GM12801 (cell line): ENCODE measurements around the gene C6orf15.

ENCODE experiments used
- TF ChIP-seq, protein P1 (sequence below): IDR thresholded peaks from one replicate; pipeline ENCODE4 v1.5.1; 2011; ENCODE audit warnings: control low read depth; ENCODE audit not compliant: insufficient read length; ENCODE audit errors: extremely low read depth

Gene C6orf15

GRCh38 chr6:31075528-31075927 is 36.8 kb downstream of the C6orf15 start:
- TF ChIP-seq, protein P1, sequence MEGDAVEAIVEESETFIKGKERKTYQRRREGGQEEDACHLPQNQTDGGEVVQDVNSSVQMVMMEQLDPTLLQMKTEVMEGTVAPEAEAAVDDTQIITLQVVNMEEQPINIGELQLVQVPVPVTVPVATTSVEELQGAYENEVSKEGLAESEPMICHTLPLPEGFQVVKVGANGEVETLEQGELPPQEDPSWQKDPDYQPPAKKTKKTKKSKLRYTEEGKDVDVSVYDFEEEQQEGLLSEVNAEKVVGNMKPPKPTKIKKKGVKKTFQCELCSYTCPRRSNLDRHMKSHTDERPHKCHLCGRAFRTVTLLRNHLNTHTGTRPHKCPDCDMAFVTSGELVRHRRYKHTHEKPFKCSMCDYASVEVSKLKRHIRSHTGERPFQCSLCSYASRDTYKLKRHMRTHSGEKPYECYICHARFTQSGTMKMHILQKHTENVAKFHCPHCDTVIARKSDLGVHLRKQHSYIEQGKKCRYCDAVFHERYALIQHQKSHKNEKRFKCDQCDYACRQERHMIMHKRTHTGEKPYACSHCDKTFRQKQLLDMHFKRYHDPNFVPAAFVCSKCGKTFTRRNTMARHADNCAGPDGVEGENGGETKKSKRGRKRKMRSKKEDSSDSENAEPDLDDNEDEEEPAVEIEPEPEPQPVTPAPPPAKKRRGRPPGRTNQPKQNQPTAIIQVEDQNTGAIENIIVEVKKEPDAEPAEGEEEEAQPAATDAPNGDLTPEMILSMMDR: no peak

DNA sequence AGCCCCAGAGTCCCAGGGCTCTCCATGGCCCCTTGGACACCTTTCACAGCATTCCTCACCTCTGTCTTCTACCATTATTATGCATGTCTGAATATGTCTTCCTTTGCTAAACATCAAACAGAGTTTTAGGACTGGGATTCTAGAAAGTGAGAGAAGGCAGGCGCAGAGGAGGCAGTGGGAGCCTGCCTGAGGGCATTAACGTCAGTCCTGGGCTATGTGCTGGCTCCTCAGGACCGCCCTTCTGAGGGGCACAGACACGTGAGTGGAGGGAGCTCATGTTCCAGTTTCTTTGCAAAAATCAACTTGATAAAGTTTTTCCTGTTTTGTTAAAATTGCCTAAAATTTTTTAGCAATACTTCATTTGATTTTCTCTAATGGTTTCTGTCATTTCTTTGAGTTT is 38.0 kb downstream of the C6orf15 start:
- TF ChIP-seq, protein P1: no peak

DNA sequence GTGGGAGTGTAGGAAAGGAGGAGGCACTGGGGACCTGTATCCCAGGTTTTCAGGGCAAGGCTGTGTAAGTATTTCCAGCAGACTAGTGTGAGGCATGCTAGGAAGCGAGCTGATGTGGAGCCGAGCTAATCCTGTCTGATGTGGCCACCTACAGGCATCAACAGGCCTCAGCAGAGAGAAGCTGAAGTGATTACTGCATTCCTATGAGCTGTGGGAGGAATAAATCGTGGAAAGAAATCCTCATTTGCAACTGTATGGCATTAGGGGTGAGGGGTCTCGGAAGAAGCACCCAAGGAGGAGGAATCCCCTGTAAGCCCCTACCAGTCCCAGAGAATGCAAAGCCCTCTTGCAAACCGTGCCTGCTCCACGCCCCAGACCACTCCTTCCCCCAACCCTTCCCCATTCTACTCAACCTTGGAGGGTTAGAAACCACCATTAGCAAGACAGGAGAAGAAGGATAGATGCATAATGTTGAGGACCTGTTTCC is 41.6 kb downstream of the C6orf15 start:
- TF ChIP-seq, protein P1: no peak

GRCh38 chr6:31068669-31069340 is 43.6 kb downstream of the C6orf15 start:
- TF ChIP-seq, protein P1: peak; percentile 47

DNA sequence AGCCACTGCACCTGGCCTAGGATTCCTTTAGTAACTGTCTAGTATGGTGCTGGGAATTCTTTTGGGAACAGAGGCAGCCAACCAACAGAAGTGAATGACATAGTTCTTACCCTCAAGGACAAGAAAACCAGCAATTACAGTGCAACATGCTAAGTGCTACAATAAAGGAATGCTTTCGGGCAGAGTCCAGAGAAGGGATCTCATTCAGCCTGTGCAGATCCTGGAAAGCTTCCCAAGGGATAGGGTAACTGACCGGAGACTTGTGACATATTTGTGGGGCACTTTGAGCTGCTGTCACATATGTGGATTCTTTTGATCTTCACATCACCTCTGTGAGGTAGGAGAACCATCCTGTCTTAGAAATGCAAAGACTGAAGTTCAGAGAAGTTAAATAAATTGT is 46.8 kb downstream of the C6orf15 start:
- TF ChIP-seq, protein P1: no peak

GRCh38 chr6:31063906-31064435 is 48.4 kb downstream of the C6orf15 start:
- TF ChIP-seq, protein P1: no peak
